Left lung (tissue), 14 donors: ENCODE results near the gene TSTD2. TPM values are rescaled to one million over a fixed set of nuclear protein-coding genes. Genes with fewer than 3 reads are reported as not detected.
A peak's percentile ranks its signal among the peaks of the same experiment; 100 is the strongest.

ENCODE experiments used
- ATAC-seq: fragments of 200-7000 bp; cut with Tn5 transposase; one replicate; pipeline ENCODE4 v1.9.1; 2020; ENCODE audit warnings: moderate library complexity
- DNase-seq, 4 donors: peaks; one replicate each; pipeline ENCODE4 v3.0.0-alpha.2; 2013 to 2020
- H3K27ac ChIP-seq, 2 donors: fragments of 200-600 bp; sonication (generic) in 1 of 2; one replicate each; pipeline versions ENCODE4 v1.5.0 to v1.8.0; 2020 to 2021
- H3K27me3 ChIP-seq, 2 donors: fragments of 200-600 bp; sonication (generic) in 1 of 2; one replicate each; pipeline versions ENCODE4 v1.5.0 to v1.8.0; 2020 to 2021
- H3K36me3 ChIP-seq, 2 donors: fragments of 200-600 bp; sonication (generic) in 1 of 2; one replicate each; pipeline versions ENCODE4 v1.5.0 to v1.8.0; 2020 to 2021
- H3K4me1 ChIP-seq, 2 donors: fragments of 200-600 bp; one replicate each; pipeline ENCODE4 v1.8.0; 2021
- H3K4me3 ChIP-seq, 2 donors: fragments of 200-600 bp; sonication (generic) in 1 of 2; one replicate each; pipeline versions ENCODE4 v1.5.0 to v1.8.0; 2020 to 2021; ENCODE audit warnings: mild to moderate bottlenecking in 1 of 2
- H3K9me3 ChIP-seq, 2 donors: fragments of 200-600 bp; sonication (generic) in 1 of 2; one replicate each; pipeline versions ENCODE4 v1.5.0 to v1.8.0; 2020 to 2021
- CTCF ChIP-seq, 2 donors: fragments of 200-600 bp; sonication (generic) in 1 of 2; IDR thresholded peaks; one replicate each; pipeline versions ENCODE4 v1.5.0 to v1.8.0; 2021; ENCODE audit warnings: antibody characterized with exemption in 2 of 2
- intact Hi-C, 2 donors: fragments of 100-400 bp; cut with DNase I; formaldehyde crosslinking; loops; one replicate each; pipeline versions ENCODE4 v1.11.2 to v1.14.2; 2022
- long read RNA-seq, 12 donors: library from polyadenylated mRNA in 2 of 12; unstranded in 2 of 12; transcript quantifications; one replicate each; pipeline ENCODE4 v2.0.0 and lab custom pipeline, GENCODE V29; 2019 to 2026
- polyA plus RNA-seq, 6 donors: library from polyadenylated mRNA; unstranded; fragments of 120-200 nt; gene quantifications; one replicate each; pipeline ENCODE4 v1.2.1, GENCODE V29; 2013; ENCODE audit not compliant: insufficient read length in 6 of 6
- total RNA-seq, 2 donors: library from RNA; stranded (reverse); fragmentation: NEBNext Ultra II Directional; extraction: Animal tissue kit (Norgen Biotek cat#: 25700); gene quantifications; one replicate each; pipeline ENCODE4 v1.2.1, GENCODE V29; 2021
- donor health status: DM: no; HTN: yes; CAD: no.
- donor health status: DM: no; HTN: no; CAD: no.

The TSTD2 gene
- total RNA-seq (10 to 100 TPM; 16.4 to 17.7 TPM), polyA plus RNA-seq (10 to 100 TPM; 33.7 to 41.5 (median 36.3) TPM)
- long read RNA-seq, donor 1, full-length matches to known transcripts, result 40 of 40 reads
- long read RNA-seq, donor 1, partial matches to known transcripts, result 0 of 40 reads
- long read RNA-seq, donor 1, other reads (novel, unspliced or antisense), result 0 of 40 reads
- long read RNA-seq, donor 2, full-length matches to known transcripts, result 27 of 33 reads
- long read RNA-seq, donor 2, partial matches to known transcripts, result 6 of 33 reads
- long read RNA-seq, donor 2, other reads (novel, unspliced or antisense), result 0 of 33 reads
- long read RNA-seq, donor 3, full-length matches to known transcripts, result 14 of 14 reads
- long read RNA-seq, donor 3, partial matches to known transcripts, result 0 of 14 reads
- long read RNA-seq, donor 3, other reads (novel, unspliced or antisense), result 0 of 14 reads
- long read RNA-seq, donor 4, partial matches to known transcripts, result 4 of 4 reads
- long read RNA-seq, donor 4, other reads (novel, unspliced or antisense), result 0 of 4 reads
- long read RNA-seq, donor 5, full-length matches to known transcripts, result 17 of 17 reads
- long read RNA-seq, donor 5, partial matches to known transcripts, result 0 of 17 reads
- long read RNA-seq, donor 5, other reads (novel, unspliced or antisense), result 0 of 17 reads
- long read RNA-seq, donor 6, full-length matches to known transcripts, result 15 of 15 reads
- long read RNA-seq, donor 6, partial matches to known transcripts, result 0 of 15 reads
- long read RNA-seq, donor 6, other reads (novel, unspliced or antisense), result 0 of 15 reads
- long read RNA-seq, donor 7, full-length matches to known transcripts, result 8 of 8 reads
- long read RNA-seq, donor 7, partial matches to known transcripts, result 0 of 8 reads
- long read RNA-seq, donor 7, other reads (novel, unspliced or antisense), result 0 of 8 reads
- long read RNA-seq, donor 8, full-length matches to known transcripts, result 9 of 9 reads
- long read RNA-seq, donor 8, partial matches to known transcripts, result 0 of 9 reads
- long read RNA-seq, donor 8, other reads (novel, unspliced or antisense), result 0 of 9 reads
- long read RNA-seq, donor 9, result 0 reads
- long read RNA-seq, donor 10, partial matches to known transcripts, result 0 of 1 reads
- long read RNA-seq, donor 10, other reads (novel, unspliced or antisense), result 1 of 1 reads
- long read RNA-seq, donor 11, full-length matches to known transcripts, result 167 of 172 reads
- long read RNA-seq, donor 11, partial matches to known transcripts, result 5 of 172 reads
- long read RNA-seq, donor 11, other reads (novel, unspliced or antisense), result 0 of 172 reads
- long read RNA-seq, donor 12, full-length matches to known transcripts, result 11 of 11 reads
- long read RNA-seq, donor 12, partial matches to known transcripts, result 0 of 11 reads
- long read RNA-seq, donor 12, other reads (novel, unspliced or antisense), result 0 of 11 reads

DNA sequence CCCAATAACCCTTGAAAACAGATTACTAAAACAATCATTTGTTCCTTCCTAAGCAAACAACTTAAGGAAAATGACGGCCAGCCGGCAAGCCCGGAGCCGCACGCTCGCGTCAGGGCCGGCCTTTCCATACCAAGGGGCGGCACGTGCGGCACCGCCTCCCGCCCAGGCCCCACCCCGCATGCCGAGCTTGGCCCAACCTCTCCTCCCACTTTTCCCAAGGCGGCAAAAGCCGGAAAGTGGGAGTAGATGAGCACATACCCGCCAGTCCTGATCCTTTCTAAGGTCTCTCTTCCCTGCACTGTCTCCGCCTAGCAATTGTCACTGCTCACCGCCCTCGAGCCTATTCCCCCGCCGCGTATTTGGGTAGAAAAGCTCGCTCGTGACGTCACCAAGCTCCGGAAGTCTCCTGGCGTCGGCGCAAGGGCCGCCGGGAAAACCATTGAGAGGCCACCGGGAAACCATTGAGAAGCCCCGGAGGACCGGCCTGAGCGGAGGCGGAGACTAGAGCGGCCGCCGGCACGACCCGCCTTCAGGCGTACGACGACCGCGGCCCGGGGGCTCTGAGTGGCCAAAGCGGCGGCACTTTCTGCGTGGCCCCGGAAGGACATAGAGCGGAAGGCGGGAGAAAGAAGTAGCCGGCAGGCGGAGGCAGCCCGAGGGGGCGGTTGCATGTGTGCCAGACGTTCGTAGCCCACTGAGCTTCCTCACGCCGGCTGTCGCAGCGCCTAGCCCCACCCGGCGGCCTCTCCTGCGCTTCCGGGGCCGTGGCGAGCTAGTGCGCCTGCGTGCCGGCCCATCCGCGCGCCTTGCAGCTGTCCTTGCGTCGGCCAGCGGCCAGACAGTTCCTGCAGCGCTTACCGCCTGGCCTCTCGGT is at the start of gene TSTD2, which contains the start of gene NCBP1:
TSS of gene TSTD2 (minus strand) at position 384 of the 874 bp plus-strand sequence. CDS start 5,806 bp downstream, outside the sequence.
TSS of gene NCBP1 (plus strand) at position 837 of the 874 bp plus-strand sequence. CDS start 61 bp downstream, outside the sequence.
- ATAC-seq (peak; percentile 92), DNase-seq (peak; percentile 97 to 99 (median 98))
- no peaks in the 10 kb centered on the region for H3K36me3 ChIP-seq
- intact Hi-C loops, result no loop called here
- H3K4me1 ChIP-seq, result peaks cover 22 to 51% of the 10 kb centered on the region in 2 donors
- H3K4me3 ChIP-seq, result peak within 1 kb of the TSS; percentile 86 to 89
- no peaks in the 10 kb centered on the region for H3K9me3 ChIP-seq
- H3K27ac ChIP-seq, result peak within 1 kb of the TSS; percentile 95 to 98
- H3K27me3 ChIP-seq, result no peaks in the 10 kb centered on the region
- TF ChIP-seq CTCF (IDR thresholded peaks at IDR 0.05), result peak in 1 of 2 donors; percentile 24

DNA sequence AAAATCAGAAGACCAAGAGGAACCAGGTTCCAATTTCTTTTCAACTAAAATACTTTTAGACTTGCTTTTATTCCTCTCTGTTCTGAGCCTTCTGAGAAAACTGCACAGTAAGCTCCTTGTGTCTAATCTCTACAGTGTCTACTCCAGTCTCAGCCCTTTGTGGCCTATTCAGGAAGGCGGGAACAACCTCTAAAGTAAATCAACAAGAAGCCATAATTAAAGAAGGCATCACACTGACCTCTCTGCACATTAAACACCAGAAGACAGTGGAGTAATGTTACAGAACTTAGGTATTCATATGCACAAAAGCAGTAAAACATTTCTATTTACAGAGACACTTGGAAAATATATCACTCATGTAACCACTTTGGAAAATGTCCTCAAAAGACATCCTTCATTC is 49.1 kb upstream of the TSTD2 start:
- no peak overlapping the region for H3K27ac ChIP-seq
- no peaks in the 10 kb centered on the region for H3K27me3 ChIP-seq
- no peak for DNase-seq
- H3K9me3 ChIP-seq, result no peaks in the 10 kb centered on the region
- no peak overlapping the region for H3K4me3 ChIP-seq
- TF ChIP-seq CTCF (IDR thresholded peaks at IDR 0.05), result no peak
- no peak for ATAC-seq
- H3K4me1 ChIP-seq, result no peaks in the 10 kb centered on the region
- peaks cover 0 to 91% of the 10 kb centered on the region in 2 donors for H3K36me3 ChIP-seq
- intact Hi-C loops, result no loop called here

DNA sequence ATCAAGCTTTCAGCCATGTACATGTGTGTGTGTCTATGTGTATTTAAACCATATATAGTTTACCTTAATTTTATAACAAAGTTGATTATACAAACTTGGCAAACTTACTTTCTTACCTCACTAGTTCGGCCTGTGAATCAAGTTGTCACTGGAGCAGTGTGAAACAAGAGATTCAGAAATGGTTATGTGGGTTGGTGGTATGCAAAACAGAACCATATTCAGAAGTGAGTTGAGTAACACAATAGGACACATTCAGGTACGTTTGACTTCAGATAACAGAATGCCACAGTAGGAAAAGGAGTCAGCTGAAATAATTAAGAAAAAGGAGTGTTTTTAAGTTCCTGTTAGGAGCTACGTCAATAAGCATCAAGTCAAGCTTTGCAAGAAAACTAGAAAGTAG is 42.5 kb upstream of the TSTD2 start:
- ATAC-seq, result no peak
- Histone ChIP-seq H3K4me3 (no peak overlapping the region), H3K9me3 (no peaks in the 10 kb centered on the region), H3K27me3 (no peaks in the 10 kb centered on the region), H3K27ac (no peak overlapping the region), H3K4me1 (no peaks in the 10 kb centered on the region), H3K36me3 (peaks cover 0 to 94% of the 10 kb centered on the region in 2 donors)
- TF ChIP-seq CTCF (IDR thresholded peaks at IDR 0.05), result no peak
- intact Hi-C loops, result no loop called here
- DNase-seq, result no peak

GRCh38 chr9:97673922-97674321 is 40.8 kb upstream of the TSTD2 start:
- ATAC-seq (no peak), DNase-seq (no peak)
- H3K4me1 ChIP-seq, result no peaks in the 10 kb centered on the region
- intact Hi-C loops, result no loop called here
- peaks cover 0 to 97% of the 10 kb centered on the region in 2 donors for H3K36me3 ChIP-seq
- no peak overlapping the region for H3K4me3 ChIP-seq
- no peaks in the 10 kb centered on the region for H3K9me3 ChIP-seq
- H3K27ac ChIP-seq, result no peak overlapping the region
- H3K27me3 ChIP-seq, result no peaks in the 10 kb centered on the region
- TF ChIP-seq CTCF (IDR thresholded peaks at IDR 0.05), result no peak
